ENCODE measurements around the gene MAGEB1.

DNA sequence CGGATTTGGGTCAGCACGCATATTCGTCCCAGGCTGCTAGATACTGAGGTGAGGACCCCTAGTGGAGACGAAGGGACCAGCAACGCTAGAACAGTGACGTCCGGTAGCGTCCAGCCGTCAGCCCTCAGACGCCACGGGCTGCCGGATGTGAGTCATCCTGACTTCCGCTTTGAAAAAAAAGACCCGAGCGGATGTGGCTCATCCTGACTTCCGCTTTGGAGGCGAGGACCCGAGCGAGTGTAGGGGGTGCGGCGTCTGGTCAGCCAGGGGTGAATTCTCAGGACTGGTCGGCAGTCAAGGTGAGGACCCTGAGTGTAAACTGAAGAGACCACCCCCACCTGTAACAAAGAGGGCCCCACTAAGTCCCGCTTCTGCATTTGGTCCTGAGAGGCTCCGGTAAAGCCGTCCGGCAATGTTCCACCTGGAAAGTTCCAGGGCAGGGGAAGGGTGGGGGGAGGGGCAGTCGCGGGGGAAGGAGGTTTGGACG lies 31.5 kb upstream of the MAGEB1 start, which contains the start of gene MAGEB2:
- no peak for TF ChIP-seq EZH2 (IDR thresholded peaks at IDR 0.05)
- no peak for TF ChIP-seq POLR2AphosphoS5 (IDR thresholded peaks at IDR 0.05; ENCODE audit: borderline replicate concordance, low read depth, low read length)

Measured in SK-N-MC (cell line).